Activated naive CD4-positive, alpha-beta T cell treated with anti-CD3 and anti-CD28 coated beads, Interleukin-2, amount 50 U/mL, for 16 hours (primary cell): ENCODE results near the gene SENP6.
"Not testable (repeated sequence)": the region's sequence is repeated elsewhere in the genome, so short reads cannot be mapped to it uniquely, and the experiment has no call there.

Source experiments
- DNase-seq: peaks from one replicate; pipeline ENCODE4 v3.0.0-alpha.2; 2020

SENP6 gene

GRCh38 chr6:75666592-75666991, 64.9 kb downstream of the SENP6 start:
- DNase-seq, result no peak

GRCh38 chr6:75673884-75674283, 72.2 kb downstream of the SENP6 start:
- no peak for DNase-seq

GRCh38 chr6:75676377-75676776, 74.7 kb downstream of the SENP6 start:
- DNase-seq, result no peak

- not testable (repeated sequence) for DNase-seq
Measured at GRCh38 chr6:75682548-75682947, 80.9 kb downstream of the SENP6 start.

- DNase-seq, result not testable (repeated sequence)
Measured at GRCh38 chr6:75683005-75683404, 81.3 kb downstream of the SENP6 start.

- DNase-seq, result not testable (repeated sequence)
Measured at GRCh38 chr6:75687535-75687934, 85.9 kb downstream of the SENP6 start.

- DNase-seq, result not testable (repeated sequence)
Measured at GRCh38 chr6:75687937-75688336, 86.3 kb downstream of the SENP6 start.

GRCh38 chr6:75689576-75689975, 87.9 kb downstream of the SENP6 start:
- no peak for DNase-seq

GRCh38 chr6:75691012-75691411, 89.3 kb downstream of the SENP6 start:
- no peak for DNase-seq

GRCh38 chr6:75693534-75693933, 91.9 kb downstream of the SENP6 start:
- DNase-seq, result no peak

GRCh38 chr6:75694406-75694805, 92.7 kb downstream of the SENP6 start:
- DNase-seq, result no peak

GRCh38 chr6:75708334-75708733, 106.7 kb downstream of the SENP6 start:
- not testable (repeated sequence) for DNase-seq

- DNase-seq, result no peak
Measured at GRCh38 chr6:75711173-75711572, 109.5 kb downstream of the SENP6 start.

GRCh38 chr6:75719133-75719532, 117.5 kb downstream of the SENP6 start:
- DNase-seq, result no peak

- no peak for DNase-seq
Measured at GRCh38 chr6:75723382-75723781, 121.7 kb downstream of the SENP6 start.

- no peak for DNase-seq
Measured at GRCh38 chr6:75727206-75727605, 125.5 kb downstream of the SENP6 start.

- not testable (repeated sequence) for DNase-seq
Measured at GRCh38 chr6:75731029-75731428, 129.3 kb downstream of the SENP6 start.

GRCh38 chr6:75735491-75736186, 134.0 kb downstream of the SENP6 start:
- no peak for DNase-seq

GRCh38 chr6:75743971-75744370, 142.3 kb downstream of the SENP6 start:
- DNase-seq, result no peak

- DNase-seq, result no peak
Measured at GRCh38 chr6:75745404-75745803, 143.7 kb downstream of the SENP6 start.

GRCh38 chr6:75746221-75746620, 144.5 kb downstream of the SENP6 start:
- no peak for DNase-seq

- DNase-seq, result no peak
Measured at GRCh38 chr6:75747152-75747992, 145.7 kb downstream of the SENP6 start.

GRCh38 chr6:75748003-75748742, 146.5 kb downstream of the SENP6 start:
- no peak for DNase-seq
